Measurements from ENCODE around the gene LRRC2. TPM values are rescaled to one million over a fixed set of nuclear protein-coding genes. Genes with fewer than 3 reads are reported as not detected.

The LRRC2 gene, protein sequence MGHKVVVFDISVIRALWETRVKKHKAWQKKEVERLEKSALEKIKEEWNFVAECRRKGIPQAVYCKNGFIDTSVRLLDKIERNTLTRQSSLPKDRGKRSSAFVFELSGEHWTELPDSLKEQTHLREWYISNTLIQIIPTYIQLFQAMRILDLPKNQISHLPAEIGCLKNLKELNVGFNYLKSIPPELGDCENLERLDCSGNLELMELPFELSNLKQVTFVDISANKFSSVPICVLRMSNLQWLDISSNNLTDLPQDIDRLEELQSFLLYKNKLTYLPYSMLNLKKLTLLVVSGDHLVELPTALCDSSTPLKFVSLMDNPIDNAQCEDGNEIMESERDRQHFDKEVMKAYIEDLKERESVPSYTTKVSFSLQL
- total RNA-seq (2022; extraction: Qiagen RNA extraction): not detected in 5 replicates

DNA sequence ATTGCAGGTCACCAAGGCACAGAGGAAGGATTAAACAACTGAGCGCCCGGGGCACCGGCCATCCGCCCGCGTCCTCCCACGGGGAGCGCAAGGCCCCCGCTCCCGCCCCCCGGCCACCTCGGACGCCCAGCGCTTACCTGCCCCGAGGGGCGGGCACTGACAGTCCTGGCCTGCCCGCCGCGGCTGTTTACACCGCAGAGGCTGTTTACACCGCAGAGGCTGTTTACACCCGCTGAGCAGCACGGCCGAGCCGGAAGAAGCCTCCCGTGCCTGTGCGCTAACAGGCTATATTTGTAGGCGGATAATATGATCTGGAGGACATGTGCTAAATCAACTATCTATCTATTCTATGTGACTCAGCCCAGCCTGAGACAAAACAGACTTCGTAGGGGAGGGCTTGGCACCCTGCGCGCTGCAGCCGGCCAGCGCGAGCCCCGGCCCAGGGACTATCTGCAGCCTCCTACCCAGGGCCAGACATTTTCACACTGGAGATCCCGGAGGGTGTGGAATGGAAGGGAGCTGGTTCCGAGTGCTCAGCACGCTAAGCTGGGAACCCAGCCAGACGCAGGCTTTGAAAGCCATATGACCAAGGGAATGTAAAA, at the start of gene LRRC2:
Gene LRRC2 (minus strand): TSS at position 263 of the 602 bp plus-strand sequence. CDS start 14,711 bp downstream, outside the sequence.

DNA sequence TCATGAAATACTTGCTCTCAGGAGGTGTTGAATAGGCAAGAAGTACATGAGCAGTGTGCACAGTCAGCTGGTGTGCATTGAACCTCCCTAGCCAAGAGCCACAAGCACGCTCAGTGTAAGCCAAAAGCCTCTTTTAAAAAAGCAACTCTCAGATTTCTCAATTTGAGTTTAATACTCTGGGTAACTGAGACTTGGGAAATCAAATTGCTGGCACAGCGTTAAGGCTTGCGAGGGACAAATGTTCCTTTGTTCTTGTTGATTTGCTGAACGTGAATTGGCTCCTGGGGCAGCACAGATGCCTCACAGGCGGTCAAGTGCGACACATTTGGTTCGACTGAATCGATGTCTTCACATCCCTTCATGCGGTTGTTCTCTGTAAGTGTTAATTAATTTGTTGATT, 46.2 kb upstream of the LRRC2 start, which contains the start of gene FAM240A:
Gene FAM240A (plus strand): TSS at position 202 of the 400 bp plus-strand sequence. CDS start 159 bp downstream, at position 361.

DNA sequence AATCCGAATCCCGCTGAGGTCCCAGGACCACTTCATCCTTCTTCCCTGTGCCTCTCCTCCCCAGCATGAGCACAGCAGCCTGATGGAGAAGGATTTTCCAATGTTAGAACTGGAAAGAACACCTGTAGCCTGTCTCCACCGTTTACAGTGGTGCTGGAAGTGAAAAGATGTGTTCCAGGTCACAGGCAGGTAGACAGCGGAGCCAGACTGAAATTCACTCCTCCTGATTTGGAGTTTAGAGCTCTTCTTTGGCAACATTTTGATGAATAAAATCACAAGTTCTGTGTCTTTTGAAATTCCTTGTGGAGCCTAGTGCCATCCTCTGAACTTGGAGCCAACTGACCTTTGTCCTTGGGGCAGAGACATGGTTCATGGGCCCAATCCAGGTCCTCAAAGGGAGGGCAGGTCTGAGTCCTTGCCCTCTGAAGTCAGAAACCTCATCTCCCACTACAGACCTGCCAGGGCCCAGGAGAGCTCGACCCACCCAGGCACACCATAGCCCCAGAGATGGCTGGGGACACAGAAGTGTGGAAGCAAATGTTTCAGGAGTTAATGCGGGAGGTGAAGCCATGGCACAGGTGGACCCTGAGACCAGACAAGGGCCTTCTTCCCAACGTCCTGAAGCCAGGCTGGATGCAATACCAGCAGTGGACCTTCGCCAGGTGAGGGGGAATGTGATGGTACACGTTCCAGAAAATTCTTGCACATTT, 68.4 kb downstream of the LRRC2 start, which contains the start of gene RTP3:
Gene RTP3 (plus strand): TSS at position 421 of the 710 bp plus-strand sequence. CDS start 87 bp downstream, at position 508.

Other genes with a start within 250 kb of the LRRC2 start
- gene CCR2, start 212.2 kb downstream of the LRRC2 start, total RNA-seq (2022; extraction: Qiagen RNA extraction): not detected in 5 replicates
- gene CCR5, start 195.4 kb downstream of the LRRC2 start, total RNA-seq (2022; extraction: Qiagen RNA extraction): not detected in 5 replicates
- 0.03 to 0.39 TPM (median 0.24 TPM) in 5 replicates for gene CCRL2, start 159.0 kb downstream of the LRRC2 start, total RNA-seq (2022; extraction: Qiagen RNA extraction)
- 0.15 TPM in 1 of 5 replicates, not detected in the others for gene LTF, start 101.4 kb downstream of the LRRC2 start, total RNA-seq (2022; extraction: Qiagen RNA extraction)
- not detected in 5 replicates for gene RTP3, start 68.3 kb downstream of the LRRC2 start, total RNA-seq (2022; extraction: Qiagen RNA extraction)
- not detected in 5 replicates for gene FAM240A, start 46.2 kb upstream of the LRRC2 start, total RNA-seq (2022; extraction: Qiagen RNA extraction)
- 4.9 to 8.8 TPM (median 8.5 TPM) in 5 replicates for gene ALS2CL, start 127.4 kb upstream of the LRRC2 start, total RNA-seq (2022; extraction: Qiagen RNA extraction)
- gene TMIE, start 135.1 kb upstream of the LRRC2 start, total RNA-seq (2022; extraction: Qiagen RNA extraction): 0.08 to 0.16 TPM (median 0.14 TPM) in 5 replicates
- gene PRSS50, start 151.6 kb upstream of the LRRC2 start, total RNA-seq (2022; extraction: Qiagen RNA extraction): not detected in 5 replicates

Data from A549 treated with CORT108297 at 1 μM for 4 hours (cell line).